HepG2 (cell line): ENCODE results near the gene ELMOD3. TPM values are rescaled to one million over a fixed set of nuclear protein-coding genes. Genes with fewer than 3 reads are reported as not detected.

ENCODE experiments used
- ATAC-seq: fragments of 200-7000 bp; cut with Tn5 transposase; 3 replicates; pipeline ENCODE4 v1.9.1; 2020; ENCODE audit warnings: mild to moderate bottlenecking, moderate library complexity
- BruUV-seq: library from RNA; stranded (reverse); fragments of 400-500 nt; replicated peaks from 2 replicates; lab custom pipeline; 2021; lab: Mats Ljungman, UMichigan
- CTCF ChIA-PET: fragments of 300-600 bp; formaldehyde crosslinking; extraction: SDS; loops from one replicate; lab custom pipeline; 2021; ENCODE audit warnings: low total read pairs, inconsistent platforms, low intra/inter-chr PET ratio; lab: Yijun Ruan, JAX
- POLR2A ChIA-PET: fragments of 350-600 bp; sonication (Branson Sonifier 250); formaldehyde crosslinking; loops from one replicate; lab custom pipeline; 2020; ENCODE audit warnings: antibody characterized with exemption, inconsistent platforms; lab: Yijun Ruan, JAX
- DNase-seq: peaks from one replicate; pipeline ENCODE4 v3.0.0-alpha.2; 2015; ENCODE audit warnings: low spot score
- FAIRE-seq: peaks from 3 replicates; lab custom pipeline; 2011; peaks lifted over from hg19 to GRCh38; lab: Jason Lieb, UNC
- H2AFZ ChIP-seq: one replicate; pipeline ENCODE4 v1.6.1; 2011; ENCODE audit warnings: low read length, inconsistent platforms
- H3K27ac ChIP-seq: fragments of 300-600 bp; 3 replicates; pipeline ENCODE4 v1.8.0; 2011; ENCODE audit warnings: mixed run types, mild to moderate bottlenecking, mixed read lengths, low read length, inconsistent platforms; ENCODE audit not compliant: insufficient read depth; ENCODE audit errors: extremely low read length
- H3K27me3 ChIP-seq, 2 experiments: fragments of 200-600 bp in 1 of 2; 2 replicates in 1 of 2; 3 replicates in 1 of 2; pipeline versions ENCODE4 v1.6.0 to v1.8.0; 2011; ENCODE audit warnings: low read length in 2 of 2, mild to moderate bottlenecking in 2 of 2, moderate library complexity in 2 of 2, inconsistent platforms in 1 of 2; ENCODE audit not compliant: insufficient read depth in 2 of 2, control insufficient read depth in 1 of 2
- H3K36me3 ChIP-seq, 2 experiments: fragments of 200-600 bp in 1 of 2; replicated peaks in 1 of 2; 2 replicates in 1 of 2; 3 replicates in 1 of 2; pipeline versions ENCODE4 v1.5.1 to v1.8.0; 2011; ENCODE audit warnings: low read length in 2 of 2, inconsistent platforms in 1 of 2; ENCODE audit not compliant: insufficient read depth in 2 of 2, control insufficient read depth in 1 of 2
- H3K4me1 ChIP-seq: 2 replicates; pipeline ENCODE4 v1.5.1; 2012; ENCODE audit warnings: low read length, inconsistent platforms; ENCODE audit not compliant: insufficient read depth
- H3K4me2 ChIP-seq: 2 replicates; pipeline ENCODE4 v1.6.0; 2011; ENCODE audit warnings: low read depth, low read length, inconsistent platforms
- H3K4me3 ChIP-seq, 3 experiments: fragments of 200-600 bp in 1 of 3; sonication (generic), shearing (Covaris generic) in 1 of 3; replicated peaks in 1 of 3; 2 replicates each; pipeline ENCODE4 v1.5.1; 2011 to 2016; ENCODE audit warnings: low read length in 3 of 3, inconsistent platforms in 2 of 3, low read depth in 2 of 3, mild to moderate bottlenecking in 2 of 3, control low read depth in 1 of 3, mixed read lengths in 1 of 3; ENCODE audit not compliant: insufficient read depth in 1 of 3
- H3K79me2 ChIP-seq: one replicate; pipeline ENCODE4 v1.6.1; 2011; ENCODE audit warnings: low read length, inconsistent platforms; ENCODE audit not compliant: insufficient read depth
- H3K9ac ChIP-seq: 2 replicates; pipeline ENCODE4 v1.6.0; 2011; ENCODE audit warnings: mild to moderate bottlenecking, low read depth, low read length, inconsistent platforms; ENCODE audit not compliant: insufficient read depth
- H3K9me3 ChIP-seq: 2 replicates; pipeline ENCODE4 v1.5.1; 2012; ENCODE audit warnings: mild to moderate bottlenecking, low read length
- H4K20me1 ChIP-seq: 2 replicates; pipeline ENCODE4 v1.6.0; 2011; ENCODE audit warnings: inconsistent platforms, mild to moderate bottlenecking, low read length, moderate library complexity; ENCODE audit not compliant: insufficient read depth
- EEA1 ChIP-seq: sonication (generic); formaldehyde crosslinking; IDR thresholded peaks from 2 replicates; pipeline ENCODE4 v1.5.1; 2020; ENCODE audit warnings: mild to moderate bottlenecking, missing genetic modification reagents, borderline replicate concordance
- ELF3 ChIP-seq: IDR thresholded peaks from 2 replicates; pipeline ENCODE4 v1.6.1; 2016; ENCODE audit warnings: missing genetic modification reagents, missing compliant biosample characterization
- HOXA3 ChIP-seq: sonication (generic); formaldehyde crosslinking; IDR thresholded peaks from 2 replicates; pipeline ENCODE4 v1.5.0; 2020; ENCODE audit warnings: missing genetic modification reagents
- KDM2A ChIP-seq: sonication (generic); formaldehyde crosslinking; IDR thresholded peaks from 2 replicates; pipeline ENCODE4 v1.4.0; 2020; ENCODE audit warnings: low read depth, missing genetic modification reagents, borderline replicate concordance
- NR2F2 ChIP-seq: IDR thresholded peaks from 2 replicates; pipeline ENCODE4 v1.6.1; 2012; ENCODE audit warnings: low read depth, inconsistent platforms, borderline replicate concordance
- POLR2AphosphoS2 ChIP-seq: IDR thresholded peaks from 2 replicates; pipeline ENCODE4 v1.6.1; 2011; ENCODE audit warnings: low read depth, low read length, improper control_type of control experiment
- SOX5 ChIP-seq: IDR thresholded peaks from 2 replicates; pipeline ENCODE4 v1.6.1; 2016; ENCODE audit warnings: borderline replicate concordance
- ZBTB20 ChIP-seq: sonication (generic); formaldehyde crosslinking; IDR thresholded peaks from 2 replicates; pipeline ENCODE4 v1.8.1; 2023; ENCODE audit warnings: missing genetic modification reagents, low read depth, mild to moderate bottlenecking, borderline replicate concordance
- ZEB1 ChIP-seq: IDR thresholded peaks from 2 replicates; pipeline ENCODE4 v1.6.1; 2012; ENCODE audit warnings: mild to moderate bottlenecking, low read depth, inconsistent platforms; ENCODE audit not compliant: insufficient replicate concordance
- ZNF282 ChIP-seq: fragments of 450-650 bp; IDR thresholded peaks from 2 replicates; pipeline ENCODE4 v1.6.1; 2018; ENCODE audit not compliant: partially characterized antibody
- ZNF446 ChIP-seq: sonication (generic); formaldehyde crosslinking; IDR thresholded peaks from 2 replicates; pipeline ENCODE4 v1.5.0; 2020; ENCODE audit warnings: mild to moderate bottlenecking, missing genetic modification reagents
- ZNF556 ChIP-seq: sonication (generic); formaldehyde crosslinking; IDR thresholded peaks from 2 replicates; pipeline ENCODE4 v1.4.0; 2020; ENCODE audit warnings: mild to moderate bottlenecking, missing genetic modification reagents, borderline replicate concordance
- WGBS: methylation state at CpG from one replicate; pipeline ENCODE4 v1.1.6; 2017; ENCODE audit warnings: low lambda C conversion rate; 5-methylcytosine and 5-hydroxymethylcytosine counted together
- in situ Hi-C: cut with HindIII; loops from 2 replicates; pipeline ENCODE4 v1.10.0; 2017; ENCODE audit warnings: low pct_unique_long_range_greater_than_20kb; ENCODE audit not compliant: extremely low pct_ligation_motif_present
- intact Hi-C: fragments of 100-400 bp; cut with micrococcal nuclease; formaldehyde crosslinking; loops from one replicate; pipeline ENCODE4 v1.10.0; 2022; ENCODE audit not compliant: unreplicated experiment
- polyA plus RNA-seq, 8 experiments: library from polyadenylated mRNA; depleted of rRNA in 3 of 8; stranded (reverse) in 7 of 8; unstranded in 1 of 8; fragments of >200 nt; fragmentation: Illumina TruSeq in 4 of 8; extraction: Trizol in 4 of 8; gene quantifications; 2 replicates each; pipeline versions ENCODE4 v1.2.1 to v1.2.3, GENCODE V29; 2011 to 2016; ENCODE audit warnings: low read depth in 4 of 8, missing spikeins in 1 of 8, mixed read lengths in 1 of 8; ENCODE audit not compliant: insufficient read depth in 1 of 8
- total RNA-seq, 5 experiments: library from RNA; depleted of rRNA; stranded (reverse); fragments of >200 nt; fragmentation: Illumina TruSeq; extraction: Trizol; gene quantifications; 2 replicates each; pipeline ENCODE4 v1.2.3, GENCODE V29; 2016; ENCODE audit warnings: low read depth in 1 of 5
- TF ChIP-seq, protein P1 (sequence below): sonication (generic); formaldehyde crosslinking; IDR thresholded peaks from 2 replicates; pipeline ENCODE4 v1.4.0; 2020; ENCODE audit warnings: missing genetic modification reagents
- TF ChIP-seq, protein P2 (sequence below): sonication (generic); formaldehyde crosslinking; IDR thresholded peaks from 2 replicates; pipeline ENCODE4 v1.5.1; 2020; ENCODE audit warnings: mild to moderate bottlenecking, moderate library complexity, missing genetic modification reagents
- TF ChIP-seq, protein P3 (sequence below): sonication (generic); formaldehyde crosslinking; IDR thresholded peaks from 2 replicates; pipeline ENCODE4 v1.5.0; 2020; ENCODE audit warnings: mild to moderate bottlenecking, missing genetic modification reagents
- TF ChIP-seq, protein P4 (sequence below): sonication (generic); formaldehyde crosslinking; IDR thresholded peaks from 2 replicates; pipeline ENCODE4 v1.4.0; 2020; ENCODE audit warnings: missing genetic modification reagents

The ELMOD3 gene
- total and polyA plus RNA-seq, 2 of the 13 experiments (the other 11 are each of a cell fraction or from before 2014, with no cell fraction given), result 13.3 to 19.5 TPM

DNA sequence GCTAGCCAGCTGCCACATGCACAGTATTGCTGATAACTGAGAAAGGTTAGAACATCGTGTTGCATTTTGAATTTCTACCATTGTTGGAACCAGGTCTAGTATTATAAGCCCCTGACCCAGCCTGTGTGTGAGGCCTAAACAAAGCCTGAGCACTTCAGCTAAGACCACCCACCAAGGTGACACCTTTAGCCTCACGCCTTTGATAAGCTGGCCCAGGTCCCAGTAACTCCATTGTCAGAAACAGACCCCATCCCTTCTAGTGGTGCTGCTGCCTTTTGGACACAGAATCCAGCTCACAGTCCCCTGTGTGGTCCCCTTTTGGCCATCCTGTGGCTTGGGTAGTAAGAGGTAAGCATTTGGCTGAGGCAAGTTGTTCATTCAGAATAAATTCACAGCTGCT, 1.6 kb downstream of the ELMOD3 start:
- no peak overlapping the region for H3K4me2 ChIP-seq
- CTCF ChIA-PET, result no interaction called here
- POLR2A ChIA-PET, result interaction anchor here (1.7 to 8.5 kb wide), 2 partner anchors 9 to 30 kb away, joined by 5 to 142 read pairs; partner anchors contain the start of gene TGOLN2

More for the DNA sequence above, 1.6 kb downstream of the ELMOD3 start:
- Histone ChIP-seq H3K36me3 (peaks cover 4 to 9% of the 10 kb centered on the region in 2 experiments; a peak in 4 of 5 replicates), H3K79me2 (peaks cover 35% of the 10 kb centered on the region), H3K4me1 (peaks cover 33% of the 10 kb centered on the region), H4K20me1 (no peaks in the 10 kb centered on the region), H2AFZ (no peak overlapping the region), H3K9me3 (no peaks in the 10 kb centered on the region), H3K4me3 (no peak overlapping the region), H3K27me3 (no peaks in the 10 kb centered on the region; a peak in 1 of 5 replicates), H3K9ac (no peak overlapping the region), H3K27ac (no peak overlapping the region)
- ATAC-seq (no peak), DNase-seq (no peak), FAIRE-seq (no peak)
- 100% methylated on average over 2 of the region's 2 CpGs for WGBS
- no TSS peak for BruUV-seq
- in situ Hi-C loops (no loop called here), intact Hi-C loops (no loop called here)
- TF ChIP-seq ZEB1 (no peak), NR2F2 (no peak), SOX5 (CRISPR knock-in tag) (no peak), KDM2A (CRISPR knock-in tag) (no peak), ZNF282 (no peak), ELF3 (CRISPR knock-in tag) (no peak), POLR2AphosphoS2 (no peak), ZBTB20 (CRISPR knock-in tag) (no peak), HOXA3 (CRISPR knock-in tag) (no peak), ZNF556 (CRISPR knock-in tag) (no peak), ZNF446 (no peak), EEA1 (CRISPR knock-in tag) (no peak)
- TF ChIP-seq, protein P1, sequence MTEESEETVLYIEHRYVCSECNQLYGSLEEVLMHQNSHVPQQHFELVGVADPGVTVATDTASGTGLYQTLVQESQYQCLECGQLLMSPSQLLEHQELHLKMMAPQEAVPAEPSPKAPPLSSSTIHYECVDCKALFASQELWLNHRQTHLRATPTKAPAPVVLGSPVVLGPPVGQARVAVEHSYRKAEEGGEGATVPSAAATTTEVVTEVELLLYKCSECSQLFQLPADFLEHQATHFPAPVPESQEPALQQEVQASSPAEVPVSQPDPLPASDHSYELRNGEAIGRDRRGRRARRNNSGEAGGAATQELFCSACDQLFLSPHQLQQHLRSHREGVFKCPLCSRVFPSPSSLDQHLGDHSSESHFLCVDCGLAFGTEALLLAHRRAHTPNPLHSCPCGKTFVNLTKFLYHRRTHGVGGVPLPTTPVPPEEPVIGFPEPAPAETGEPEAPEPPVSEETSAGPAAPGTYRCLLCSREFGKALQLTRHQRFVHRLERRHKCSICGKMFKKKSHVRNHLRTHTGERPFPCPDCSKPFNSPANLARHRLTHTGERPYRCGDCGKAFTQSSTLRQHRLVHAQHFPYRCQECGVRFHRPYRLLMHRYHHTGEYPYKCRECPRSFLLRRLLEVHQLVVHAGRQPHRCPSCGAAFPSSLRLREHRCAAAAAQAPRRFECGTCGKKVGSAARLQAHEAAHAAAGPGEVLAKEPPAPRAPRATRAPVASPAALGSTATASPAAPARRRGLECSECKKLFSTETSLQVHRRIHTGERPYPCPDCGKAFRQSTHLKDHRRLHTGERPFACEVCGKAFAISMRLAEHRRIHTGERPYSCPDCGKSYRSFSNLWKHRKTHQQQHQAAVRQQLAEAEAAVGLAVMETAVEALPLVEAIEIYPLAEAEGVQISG (CRISPR knock-in tag), result no peak
- TF ChIP-seq, protein P2, sequence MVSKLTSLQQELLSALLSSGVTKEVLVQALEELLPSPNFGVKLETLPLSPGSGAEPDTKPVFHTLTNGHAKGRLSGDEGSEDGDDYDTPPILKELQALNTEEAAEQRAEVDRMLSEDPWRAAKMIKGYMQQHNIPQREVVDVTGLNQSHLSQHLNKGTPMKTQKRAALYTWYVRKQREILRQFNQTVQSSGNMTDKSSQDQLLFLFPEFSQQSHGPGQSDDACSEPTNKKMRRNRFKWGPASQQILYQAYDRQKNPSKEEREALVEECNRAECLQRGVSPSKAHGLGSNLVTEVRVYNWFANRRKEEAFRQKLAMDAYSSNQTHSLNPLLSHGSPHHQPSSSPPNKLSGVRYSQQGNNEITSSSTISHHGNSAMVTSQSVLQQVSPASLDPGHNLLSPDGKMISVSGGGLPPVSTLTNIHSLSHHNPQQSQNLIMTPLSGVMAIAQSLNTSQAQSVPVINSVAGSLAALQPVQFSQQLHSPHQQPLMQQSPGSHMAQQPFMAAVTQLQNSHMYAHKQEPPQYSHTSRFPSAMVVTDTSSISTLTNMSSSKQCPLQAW (CRISPR knock-in tag), result no peak
- TF ChIP-seq, protein P3, sequence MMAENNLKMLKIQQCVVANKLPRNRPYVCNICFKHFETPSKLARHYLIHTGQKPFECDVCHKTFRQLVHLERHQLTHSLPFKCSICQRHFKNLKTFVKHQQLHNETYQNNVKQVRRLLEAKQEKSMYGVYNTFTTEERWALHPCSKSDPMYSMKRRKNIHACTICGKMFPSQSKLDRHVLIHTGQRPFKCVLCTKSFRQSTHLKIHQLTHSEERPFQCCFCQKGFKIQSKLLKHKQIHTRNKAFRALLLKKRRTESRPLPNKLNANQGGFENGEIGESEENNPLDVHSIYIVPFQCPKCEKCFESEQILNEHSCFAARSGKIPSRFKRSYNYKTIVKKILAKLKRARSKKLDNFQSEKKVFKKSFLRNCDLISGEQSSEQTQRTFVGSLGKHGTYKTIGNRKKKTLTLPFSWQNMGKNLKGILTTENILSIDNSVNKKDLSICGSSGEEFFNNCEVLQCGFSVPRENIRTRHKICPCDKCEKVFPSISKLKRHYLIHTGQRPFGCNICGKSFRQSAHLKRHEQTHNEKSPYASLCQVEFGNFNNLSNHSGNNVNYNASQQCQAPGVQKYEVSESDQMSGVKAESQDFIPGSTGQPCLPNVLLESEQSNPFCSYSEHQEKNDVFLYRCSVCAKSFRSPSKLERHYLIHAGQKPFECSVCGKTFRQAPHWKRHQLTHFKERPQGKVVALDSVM, result no peak
- TF ChIP-seq, protein P4, sequence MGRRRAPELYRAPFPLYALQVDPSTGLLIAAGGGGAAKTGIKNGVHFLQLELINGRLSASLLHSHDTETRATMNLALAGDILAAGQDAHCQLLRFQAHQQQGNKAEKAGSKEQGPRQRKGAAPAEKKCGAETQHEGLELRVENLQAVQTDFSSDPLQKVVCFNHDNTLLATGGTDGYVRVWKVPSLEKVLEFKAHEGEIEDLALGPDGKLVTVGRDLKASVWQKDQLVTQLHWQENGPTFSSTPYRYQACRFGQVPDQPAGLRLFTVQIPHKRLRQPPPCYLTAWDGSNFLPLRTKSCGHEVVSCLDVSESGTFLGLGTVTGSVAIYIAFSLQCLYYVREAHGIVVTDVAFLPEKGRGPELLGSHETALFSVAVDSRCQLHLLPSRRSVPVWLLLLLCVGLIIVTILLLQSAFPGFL, result no peak
